GM23248 (cell line): ENCODE results near the gene KRTAP9-1.

Experiments used
- EZH2 ChIP-seq: fragments of 200-600 bp; sonication (generic); IDR thresholded peaks from 2 replicates; pipeline ENCODE4 v1.6.1; 2018; ENCODE audit warnings: antibody characterized with exemption, mild to moderate bottlenecking; ENCODE audit not compliant: insufficient read depth, poor library complexity, severe bottlenecking
- EZH2phosphoT487 ChIP-seq: fragments of 200-600 bp; sonication (generic); IDR thresholded peaks from 2 replicates; pipeline ENCODE4 v1.6.1; 2018; ENCODE audit warnings: antibody characterized with exemption, moderate library complexity, mild to moderate bottlenecking, low read depth; ENCODE audit not compliant: insufficient read depth

GRCh38 chr17:41147531-41148204 is 42.0 kb upstream of the KRTAP9-1 start:
- TF ChIP-seq EZH2, result no peak
- TF ChIP-seq EZH2phosphoT487, result no peak
